ENCODE measurements around the gene THBS2.

DNA sequence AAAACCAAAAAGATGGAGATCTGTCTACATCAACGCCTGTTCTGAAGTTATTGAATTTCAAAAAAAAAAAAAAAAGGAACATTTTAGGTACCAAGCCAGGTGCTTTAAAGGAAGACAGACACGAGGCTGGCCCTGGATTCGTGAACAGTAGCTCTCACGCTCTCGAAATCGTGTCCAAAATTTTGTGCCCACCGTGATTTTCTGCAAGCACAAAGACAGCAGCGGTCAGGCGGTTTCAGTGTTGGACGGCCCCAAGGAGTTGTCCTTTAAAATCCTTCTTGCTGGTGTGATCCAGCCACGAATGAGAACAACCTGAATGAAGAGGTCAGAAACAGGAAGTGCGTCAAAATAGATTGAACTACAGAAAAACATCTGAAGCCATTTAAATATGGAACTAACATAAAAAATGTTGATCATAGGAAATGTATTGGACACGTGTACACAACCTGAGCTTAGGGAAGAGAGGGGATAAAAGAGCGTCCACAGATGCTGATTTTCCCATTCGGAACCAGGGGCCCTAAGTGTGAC lies 78.2 kb downstream of the THBS2 start:
- TF ChIP-seq GATA2 (IDR thresholded peaks at IDR 0.05; ENCODE audit: low read depth, low read length) (no peak), GATA3 (IDR thresholded peaks at IDR 0.05; ENCODE audit: low read depth, low read length) (no peak)

Data from SH-SY5Y (cell line).